ENCODE measurements around the gene CDKL2. TPM values are rescaled to one million over a fixed set of nuclear protein-coding genes. Genes with fewer than 3 reads are reported as not detected.

The CDKL2 gene
- 8.1 TPM for total RNA-seq

GRCh38 chr4:75630174-75630936 is at the start of gene CDKL2:
TSS of gene CDKL2 (minus strand) at chr4:75630528. CDS start at chr4:75625988, 4,540 bp downstream.

GRCh38 chr4:75673027-75673958 is 43.0 kb upstream of the CDKL2 start, which contains the start of gene G3BP2:
TSS of gene G3BP2 (minus strand) at chr4:75673411. CDS start at chr4:75662025, 11,386 bp downstream.

GRCh38 chr4:75555294-75556164 is 74.8 kb downstream of the CDKL2 start, which contains the start of gene ODAPH:
TSS of gene ODAPH (plus strand) at chr4:75556066. CDS start at chr4:75556083, 17 bp downstream.

Other genes with a start within 250 kb of the CDKL2 start
- gene RCHY1, start 116.1 kb downstream of the CDKL2 start, total RNA-seq, result 51.5 TPM
- gene THAP6, start 116.1 kb downstream of the CDKL2 start, total RNA-seq, result 61.0 TPM
- not detected for gene ODAPH, start 74.5 kb downstream of the CDKL2 start, total RNA-seq
- 170 TPM for gene G3BP2, start 42.9 kb upstream of the CDKL2 start, total RNA-seq
- gene USO1, start 94.0 kb upstream of the CDKL2 start, total RNA-seq, result 106 TPM

Measured in camera-type eye (tissue), 1 donor.